Neural cell (in vitro differentiated cells): ENCODE results near the gene HSBP1. TPM values are rescaled to one million over a fixed set of nuclear protein-coding genes. Genes with fewer than 3 reads are reported as not detected.

ENCODE experiments used
- H2AFZ ChIP-seq: fragments of 200-600, 300-800 bp; sonication (generic), shearing (Covaris generic); 2 replicates; pipeline ENCODE4 v1.6.0; 2014; ENCODE audit warnings: low read depth, mild to moderate bottlenecking, antibody characterized with exemption, low read length, moderate library complexity
- H3F3A ChIP-seq: fragments of 200-600 bp; shearing (Covaris generic); 2 replicates; pipeline ENCODE4 v1.6.1; 2016; ENCODE audit warnings: mild to moderate bottlenecking, moderate library complexity, mixed read lengths, antibody characterized with exemption, low read length; ENCODE audit not compliant: insufficient read depth, poor library complexity, severe bottlenecking
- H3K27ac ChIP-seq: fragments of 200-600, 300-800 bp; sonication (generic), shearing (Covaris generic); 2 replicates; pipeline ENCODE4 v1.5.1; 2014; ENCODE audit warnings: mild to moderate bottlenecking, low read length, moderate library complexity
- H3K27me3 ChIP-seq: fragments of 300-800, 200-600 bp; sonication (generic), shearing (Covaris generic); 2 replicates; pipeline ENCODE4 v1.6.0; 2014; ENCODE audit warnings: mild to moderate bottlenecking, low read depth, low read length, moderate library complexity; ENCODE audit not compliant: insufficient read depth
- H3K36me3 ChIP-seq: fragments of 300-800, 200-600 bp; sonication (generic), shearing (Covaris generic); 2 replicates; pipeline ENCODE4 v1.5.1; 2014; ENCODE audit warnings: mild to moderate bottlenecking, antibody characterized with exemption, low read length, moderate library complexity; ENCODE audit not compliant: insufficient read depth
- H3K4me2 ChIP-seq: fragments of 300-800, 200-600 bp; sonication (generic), shearing (Covaris generic); 2 replicates; pipeline ENCODE4 v1.6.0; 2014; ENCODE audit warnings: mild to moderate bottlenecking, low read length
- H3K4me3 ChIP-seq: fragments of 300-800, 200-600 bp; sonication (generic), shearing (Covaris generic); 2 replicates; pipeline ENCODE4 v1.5.1; 2014; ENCODE audit warnings: mild to moderate bottlenecking, low read length, moderate library complexity
- H3K79me2 ChIP-seq: fragments of 200-600 bp; shearing (Covaris generic); replicated peaks from 2 replicates; pipeline ENCODE4 v1.6.0; 2014; ENCODE audit warnings: mild to moderate bottlenecking, low read length, moderate library complexity; ENCODE audit not compliant: insufficient read depth
- H3K9ac ChIP-seq: fragments of 300-800, 200-600 bp; sonication (generic), shearing (Covaris generic); 2 replicates; pipeline ENCODE4 v1.6.1; 2016; ENCODE audit warnings: mild to moderate bottlenecking, low read length, mixed read lengths
- H3K9me2 ChIP-seq: fragments of 200-600 bp; shearing (Covaris generic); 2 replicates; pipeline ENCODE4 v1.6.1; 2016; ENCODE audit warnings: mild to moderate bottlenecking, low read length, mixed read lengths; ENCODE audit not compliant: insufficient read depth
- H3K9me3 ChIP-seq: fragments of 200-600, 300-800 bp; sonication (generic), shearing (Covaris generic); 2 replicates; pipeline ENCODE4 v1.6.1; 2016; ENCODE audit warnings: mild to moderate bottlenecking, mixed run types, low read length, moderate library complexity, mixed read lengths
- H4K20me1 ChIP-seq: fragments of 200-600 bp; shearing (Covaris generic); 2 replicates; pipeline ENCODE4 v1.6.1; 2016; ENCODE audit warnings: mild to moderate bottlenecking, mixed run types; ENCODE audit not compliant: insufficient read depth
- CTCF ChIP-seq: fragments of 450-650 bp; IDR thresholded peaks from 2 replicates; pipeline ENCODE4 v1.5.1; 2014; ENCODE audit warnings: antibody characterized with exemption, mild to moderate bottlenecking, moderate library complexity; ENCODE audit not compliant: poor library complexity, severe bottlenecking
- EP300 ChIP-seq: fragments of 450-650 bp; conservative IDR thresholded peaks from 2 replicates; pipeline ENCODE4 v1.6.1; 2014; ENCODE audit warnings: antibody characterized with exemption, mild to moderate bottlenecking, moderate library complexity; ENCODE audit not compliant: poor library complexity, severe bottlenecking
- EZH2 ChIP-seq: fragments of 200-600, 300-800 bp; shearing (Covaris generic), sonication (generic); IDR thresholded peaks from 2 replicates; pipeline ENCODE4 v1.6.1; 2014; ENCODE audit warnings: antibody characterized with exemption, low read length, borderline replicate concordance, mild to moderate bottlenecking; ENCODE audit not compliant: insufficient read depth, poor library complexity, severe bottlenecking
- MXI1 ChIP-seq: fragments of 450-650 bp; conservative IDR thresholded peaks from 2 replicates; pipeline ENCODE4 v1.6.1; 2014; ENCODE audit warnings: antibody characterized with exemption, mild to moderate bottlenecking; ENCODE audit not compliant: poor library complexity, severe bottlenecking
- POLR2AphosphoS5 ChIP-seq: IDR thresholded peaks from 2 replicates; pipeline ENCODE4 v1.6.1; 2012
- RAD21 ChIP-seq: fragments of 450-650 bp; conservative IDR thresholded peaks from 2 replicates; pipeline ENCODE4 v1.6.1; 2014; ENCODE audit warnings: antibody characterized with exemption, mild to moderate bottlenecking, moderate library complexity
- REST ChIP-seq: IDR thresholded peaks from 2 replicates; pipeline ENCODE4 v1.6.1; 2012; ENCODE audit warnings: borderline replicate concordance
- SMC3 ChIP-seq: fragments of 450-650 bp; conservative IDR thresholded peaks from 2 replicates; pipeline ENCODE4 v1.6.1; 2014; ENCODE audit warnings: antibody characterized with exemption, mild to moderate bottlenecking, moderate library complexity; ENCODE audit not compliant: poor library complexity
- TAF1 ChIP-seq: IDR thresholded peaks from 2 replicates; pipeline ENCODE4 v1.6.1; 2012; ENCODE audit warnings: low read depth
- polyA plus RNA-seq: library from polyadenylated mRNA; depleted of rRNA; stranded (reverse); fragments of >200 nt; gene quantifications from 2 replicates; pipeline ENCODE4 v1.2.3, GENCODE V29; 2014

Gene HSBP1
- polyA plus RNA-seq, 1 donor from 2014 or later, result 158 TPM

- TF ChIP-seq MXI1, result no peak
- Histone ChIP-seq H3K27ac (no peak overlapping the region), H3K79me2 (no peaks in the 10 kb centered on the region), H3K4me3 (no peak overlapping the region), H3K27me3 (no peaks in the 10 kb centered on the region), H4K20me1 (no peaks in the 10 kb centered on the region), H3K9me3 (no peaks in the 10 kb centered on the region), H2AFZ (no peak overlapping the region), H3K36me3 (no peaks in the 10 kb centered on the region), H3K9me2 (no peaks in the 10 kb centered on the region), H3K4me2 (no peak overlapping the region), H3F3A (no peaks in the 10 kb centered on the region), H3K9ac (no peak overlapping the region)
Measured at GRCh38 chr16:83802554-83803205, 5.1 kb upstream of the HSBP1 start.

- H3K27ac ChIP-seq, result no peak overlapping the region
Measured at GRCh38 chr16:83803811-83804210, 4.0 kb upstream of the HSBP1 start.

GRCh38 chr16:83804366-83804765 lies 3.4 kb upstream of the HSBP1 start:
- no peaks in the 10 kb centered on the region for H3K36me3 ChIP-seq
- H4K20me1 ChIP-seq, result no peaks in the 10 kb centered on the region
- no peaks in the 10 kb centered on the region for H3F3A ChIP-seq
- H3K79me2 ChIP-seq, result peaks cover 13% of the 10 kb centered on the region
- H3K27me3 ChIP-seq, result no peaks in the 10 kb centered on the region
- no peak overlapping the region for H3K4me3 ChIP-seq
- H3K4me2 ChIP-seq, result no peak overlapping the region
- no peaks in the 10 kb centered on the region for H3K9me3 ChIP-seq
- H3K27ac ChIP-seq, result no peak overlapping the region
- H3K9me2 ChIP-seq, result no peaks in the 10 kb centered on the region
- no peak overlapping the region for H2AFZ ChIP-seq
- no peak overlapping the region for H3K9ac ChIP-seq
- TF ChIP-seq REST, result no peak
- no peak for TF ChIP-seq CTCF
- no peak for TF ChIP-seq SMC3
- TF ChIP-seq EZH2, result no peak
- TF ChIP-seq TAF1, result no peak
- no peak for TF ChIP-seq RAD21
- TF ChIP-seq POLR2AphosphoS5, result no peak
- TF ChIP-seq MXI1, result no peak

More at GRCh38 chr16:83803811-83804210, 4.0 kb upstream of the HSBP1 start:
- H4K20me1 ChIP-seq, result no peaks in the 10 kb centered on the region
- TF ChIP-seq EP300 (no peak), REST (no peak), EZH2 (no peak), TAF1 (no peak)
- no peak overlapping the region for H2AFZ ChIP-seq
- H3K36me3 ChIP-seq, result no peaks in the 10 kb centered on the region
- H3K9ac ChIP-seq, result no peak overlapping the region
- no peak overlapping the region for H3K4me3 ChIP-seq
- H3K79me2 ChIP-seq, result peaks cover 8% of the 10 kb centered on the region
- no peaks in the 10 kb centered on the region for H3K27me3 ChIP-seq
- H3K9me2 ChIP-seq, result no peaks in the 10 kb centered on the region
- no peaks in the 10 kb centered on the region for H3F3A ChIP-seq
- H3K4me2 ChIP-seq, result no peak overlapping the region
- no peaks in the 10 kb centered on the region for H3K9me3 ChIP-seq
